ENCODE data around the gene KL.

The KL gene

GRCh38 chr13:33004511-33004910, 11.7 kb upstream of the KL start:
- no peak for DNase-seq (ENCODE audit: low read depth in 2 of 2)

GRCh38 chr13:33006134-33006533, 10.1 kb upstream of the KL start:
- no peak for DNase-seq (ENCODE audit: low read depth in 2 of 2)

GRCh38 chr13:33006638-33007037, 9.6 kb upstream of the KL start:
- no peak for DNase-seq (ENCODE audit: low read depth in 2 of 2)

- no peak for DNase-seq (ENCODE audit: low read depth in 2 of 2)
Observed at GRCh38 chr13:33007237-33007636, 9.0 kb upstream of the KL start.

GRCh38 chr13:33007950-33008349, 8.3 kb upstream of the KL start:
- no peak for DNase-seq (ENCODE audit: low read depth in 2 of 2)

DNA sequence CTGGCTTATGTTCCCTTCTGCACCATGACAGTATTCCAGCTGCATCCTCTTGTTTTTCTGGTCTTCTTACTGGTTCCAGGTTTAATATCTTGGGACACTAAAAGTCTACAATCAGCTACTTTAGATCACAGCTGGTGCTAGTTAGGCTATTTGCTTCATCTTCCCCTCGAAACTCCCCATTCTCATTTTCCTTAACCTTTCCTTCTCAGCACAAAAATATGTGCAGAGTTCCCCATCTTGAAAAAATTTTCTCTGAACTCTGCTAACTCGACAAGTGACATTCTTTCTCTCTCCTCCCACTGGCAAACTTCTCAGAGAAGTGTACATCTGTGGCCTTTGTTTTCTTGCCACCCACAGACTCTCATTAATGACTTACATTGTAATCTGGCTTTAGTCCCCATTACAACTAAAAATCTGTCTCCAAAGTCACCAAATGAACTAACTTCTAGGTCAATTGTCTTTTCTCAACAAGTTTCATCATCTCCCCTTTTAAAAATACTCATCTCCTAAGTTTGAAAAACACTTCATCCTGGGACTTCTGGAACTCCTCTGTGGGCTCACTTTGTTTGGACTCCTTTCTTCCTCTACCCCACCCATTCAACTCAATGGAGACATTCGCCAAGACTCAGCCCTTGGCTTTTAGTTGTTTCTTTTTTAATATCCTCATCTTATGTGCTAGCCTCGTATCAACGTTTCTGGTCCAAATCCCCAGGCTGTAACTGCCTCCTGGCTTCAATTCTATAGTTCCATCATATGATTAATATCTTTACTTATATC, 7.1 kb upstream of the KL start:
- DNase-seq (ENCODE audit: low read depth in 2 of 2), result no peak

DNA sequence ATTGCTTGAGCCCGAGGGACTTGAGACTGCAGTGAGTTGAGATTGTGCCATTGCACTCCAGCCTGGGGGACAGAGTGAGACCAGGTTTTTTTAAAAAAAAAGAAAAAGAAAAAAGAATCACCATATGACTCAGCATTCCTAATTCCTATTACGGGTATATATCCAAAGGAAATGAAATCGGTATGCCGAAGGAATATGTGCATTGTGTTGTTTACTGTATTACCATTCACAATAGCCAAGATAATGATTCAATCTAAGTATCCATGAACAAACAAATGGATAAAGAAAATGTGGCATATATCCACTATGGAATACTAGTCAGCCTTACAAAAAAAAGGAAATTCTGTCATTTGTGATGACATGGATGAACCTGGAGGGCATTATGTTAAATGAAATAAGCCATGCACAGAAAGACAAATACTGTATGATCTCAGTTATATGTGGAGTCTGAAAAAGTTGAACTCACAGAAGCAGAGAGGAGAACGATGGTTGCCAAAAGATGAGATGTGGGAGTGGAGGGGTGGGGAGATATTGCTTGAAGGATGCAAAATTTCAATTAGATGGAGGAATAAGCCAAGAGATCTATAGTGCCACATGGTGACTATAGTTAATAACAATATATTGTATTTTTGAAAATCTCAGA, 4.3 kb upstream of the KL start:
- no peak for DNase-seq (ENCODE audit: low read depth in 2 of 2)

DNA sequence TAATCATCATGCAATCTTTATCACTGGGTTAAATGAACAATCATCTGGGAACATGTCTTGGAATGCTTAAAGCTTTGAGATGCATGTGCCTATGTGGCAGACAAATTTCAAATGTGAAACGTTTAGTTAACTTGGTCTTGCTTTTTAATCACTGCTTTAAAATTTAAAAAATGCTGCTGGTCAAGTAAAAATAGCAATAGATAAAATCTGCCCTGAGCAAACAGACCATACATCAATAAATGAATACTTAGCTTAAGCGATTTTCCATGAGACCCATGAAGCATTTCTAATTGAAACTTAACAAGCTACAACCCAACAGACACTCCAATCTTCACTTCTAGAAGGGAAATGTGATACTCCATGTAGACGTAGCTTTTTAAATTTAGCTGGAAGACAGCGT, 1.9 kb upstream of the KL start:
- DNase-seq (ENCODE audit: low read depth in 2 of 2), result no peak

GRCh38 chr13:33015241-33015668, 968 bp upstream of the KL start:
- no peak for DNase-seq (ENCODE audit: low read depth in 2 of 2)

GRCh38 chr13:33015791-33016323, 366 bp upstream of the KL start:
- DNase-seq (ENCODE audit: low read depth in 2 of 2), result peak in 1 of 2 experiments; percentile 1

DNA sequence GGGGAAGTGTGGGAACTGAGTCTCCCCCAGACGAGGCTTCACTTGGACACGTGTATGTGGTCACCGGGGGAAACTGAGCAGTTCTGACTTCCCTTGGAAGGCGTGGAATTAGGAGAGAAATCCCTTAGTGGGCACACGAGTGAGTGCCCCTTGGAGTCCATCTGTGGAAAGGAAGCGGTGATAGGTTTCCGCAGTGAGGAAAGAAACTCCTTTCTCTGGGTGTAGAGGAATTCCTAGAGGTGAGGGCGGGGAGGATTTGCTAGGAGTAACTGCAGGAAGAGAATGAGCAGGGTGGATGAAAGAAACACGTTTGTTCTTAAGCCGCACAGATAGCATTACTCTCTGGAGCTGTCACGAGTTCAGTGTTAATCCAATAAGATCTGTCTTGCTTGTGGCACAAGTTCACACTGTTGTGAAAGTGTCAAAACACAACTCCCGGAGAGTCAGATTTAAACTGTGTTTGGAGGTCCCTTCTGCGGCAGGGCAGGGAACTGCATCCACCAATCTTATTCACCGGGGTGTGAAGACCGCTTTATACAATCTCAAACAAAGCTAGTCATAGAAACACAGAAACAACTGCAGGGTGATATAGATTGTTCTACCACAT, 1.2 kb downstream of the KL start:
- DNase-seq (ENCODE audit: low read depth in 2 of 2), result peak in 1 of 2 experiments; percentile 33

- no peak for DNase-seq (ENCODE audit: low read depth in 2 of 2)
Observed at GRCh38 chr13:33018886-33019285, 2.7 kb downstream of the KL start.

DNA sequence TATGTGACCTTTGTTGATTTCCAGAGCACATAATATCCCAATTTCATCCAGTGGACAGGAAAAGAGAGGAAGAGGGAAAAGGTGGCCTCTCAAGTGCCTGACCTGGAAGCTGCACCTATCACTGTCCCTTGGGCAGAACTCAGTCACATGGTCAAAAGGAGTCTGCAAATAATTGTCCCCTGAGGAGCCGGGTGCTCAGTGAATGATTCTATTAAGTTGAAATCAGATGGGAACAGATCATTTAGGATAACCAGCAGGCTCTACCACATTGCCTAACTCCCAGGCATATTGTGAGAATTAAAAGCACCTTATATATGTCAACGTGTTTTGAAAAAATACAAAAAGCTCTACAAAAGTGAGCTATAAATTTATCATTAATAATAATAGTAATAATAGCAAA, 6.8 kb downstream of the KL start:
- DNase-seq (ENCODE audit: low read depth in 2 of 2), result no peak

- no peak for DNase-seq (ENCODE audit: low read depth in 2 of 2)
Observed at GRCh38 chr13:33025220-33025744, 9.1 kb downstream of the KL start.

- no peak for DNase-seq (ENCODE audit: low read depth in 2 of 2)
Observed at GRCh38 chr13:33026489-33027152, 10.4 kb downstream of the KL start.

GRCh38 chr13:33028620-33029019, 12.4 kb downstream of the KL start:
- no peak for DNase-seq (ENCODE audit: low read depth in 2 of 2)

- DNase-seq (ENCODE audit: low read depth in 2 of 2), result no peak
Observed at GRCh38 chr13:33031277-33031676, 15.1 kb downstream of the KL start.

GRCh38 chr13:33032037-33032625, 15.9 kb downstream of the KL start:
- no peak for DNase-seq (ENCODE audit: low read depth in 2 of 2)

DNA sequence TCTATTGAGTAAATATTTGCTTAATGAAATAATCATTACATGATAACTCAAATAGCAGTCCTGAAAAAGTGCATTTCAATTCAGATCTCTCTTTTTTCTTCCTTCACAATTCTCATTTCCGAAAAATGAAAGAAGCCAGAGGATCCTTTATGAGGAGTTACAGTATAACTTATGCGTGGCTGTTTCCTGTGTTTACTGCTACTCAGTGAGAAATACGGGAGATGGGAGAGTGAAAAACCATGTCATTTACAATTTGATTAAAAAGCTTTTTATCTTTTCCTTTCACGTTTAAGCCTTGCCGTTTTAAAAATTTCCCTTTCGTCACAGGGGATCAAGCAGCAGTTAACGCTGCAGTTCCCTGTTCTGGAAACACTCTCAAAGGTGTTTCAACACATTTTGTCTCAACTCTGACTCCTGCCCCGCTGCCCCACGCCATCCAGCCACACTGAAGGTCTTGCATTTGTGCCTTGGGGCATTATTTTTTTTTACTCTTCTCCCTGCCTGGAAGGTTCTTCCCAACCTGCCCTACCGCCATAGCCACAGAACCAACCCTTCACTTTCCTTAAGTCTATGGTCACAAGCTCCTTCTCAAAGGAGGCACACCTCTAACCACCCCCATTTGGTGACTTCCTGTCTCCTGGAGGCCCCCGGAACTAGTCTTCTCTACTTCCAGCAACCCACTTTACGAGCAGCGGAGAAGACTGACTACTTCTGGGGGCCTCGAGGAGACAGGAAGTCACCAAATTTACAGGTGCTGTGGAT, 17.0 kb downstream of the KL start:
- DNase-seq (ENCODE audit: low read depth in 2 of 2), result no peak

- no peak for DNase-seq (ENCODE audit: low read depth in 2 of 2)
Observed at GRCh38 chr13:33033986-33034385, 17.8 kb downstream of the KL start.
